Stomach (tissue), 4 donors: ENCODE measurements around the gene PANK4.
"Not testable (repeated sequence)": the region's sequence is repeated elsewhere in the genome, so short reads cannot be mapped to it uniquely, and the experiment has no call there.

Experiments used
- EP300 ChIP-seq: sonication (generic); formaldehyde crosslinking; IDR thresholded peaks from one replicate; pipeline ENCODE4 v1.6.1; 2017; ENCODE audit warnings: antibody characterized with exemption
- TF ChIP-seq, protein P1 (sequence below), 7 experiments: fragments of 450-650 bp in 4 of 7; fragments of 200-600 bp in 3 of 7; sonication (generic) in 3 of 7; IDR thresholded peaks; one replicate each; pipeline ENCODE4 v1.5.1; 2016 to 2019; ENCODE audit warnings: antibody characterized with exemption in 7 of 7, control low read depth in 2 of 7, mild to moderate bottlenecking in 1 of 7

DNA sequence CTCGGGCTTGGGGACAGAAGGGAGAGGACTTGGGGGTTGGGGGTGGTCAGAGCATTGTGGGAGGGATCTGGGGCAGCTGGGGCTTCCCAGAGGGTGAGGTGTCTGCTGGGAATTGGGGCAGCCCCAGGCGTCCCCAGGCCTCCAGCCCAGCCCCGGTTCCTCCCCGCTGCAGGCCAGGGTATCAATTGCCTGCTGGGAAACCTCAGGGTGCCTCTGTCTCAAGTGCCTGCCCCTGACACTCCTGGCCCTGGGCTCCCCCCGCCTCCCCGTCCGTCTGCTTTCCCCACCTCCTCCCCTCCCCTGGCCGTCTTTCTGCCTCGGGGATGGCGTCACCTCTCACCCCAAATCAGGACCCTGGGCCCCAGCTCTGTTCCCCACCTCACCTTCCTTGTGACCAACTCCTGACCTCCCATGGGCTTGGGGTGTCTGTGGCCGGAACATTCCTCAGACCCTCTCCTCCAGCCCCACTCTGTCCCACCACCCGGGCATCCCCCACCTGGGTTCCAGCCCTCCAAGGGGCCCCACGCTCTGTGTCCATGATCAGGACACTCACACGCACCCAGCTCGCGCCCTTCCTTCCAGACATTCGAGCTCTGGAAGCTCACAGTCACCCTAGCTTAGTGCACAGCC, 41.9 kb upstream of the PANK4 start:
- TF ChIP-seq, protein P1, sequence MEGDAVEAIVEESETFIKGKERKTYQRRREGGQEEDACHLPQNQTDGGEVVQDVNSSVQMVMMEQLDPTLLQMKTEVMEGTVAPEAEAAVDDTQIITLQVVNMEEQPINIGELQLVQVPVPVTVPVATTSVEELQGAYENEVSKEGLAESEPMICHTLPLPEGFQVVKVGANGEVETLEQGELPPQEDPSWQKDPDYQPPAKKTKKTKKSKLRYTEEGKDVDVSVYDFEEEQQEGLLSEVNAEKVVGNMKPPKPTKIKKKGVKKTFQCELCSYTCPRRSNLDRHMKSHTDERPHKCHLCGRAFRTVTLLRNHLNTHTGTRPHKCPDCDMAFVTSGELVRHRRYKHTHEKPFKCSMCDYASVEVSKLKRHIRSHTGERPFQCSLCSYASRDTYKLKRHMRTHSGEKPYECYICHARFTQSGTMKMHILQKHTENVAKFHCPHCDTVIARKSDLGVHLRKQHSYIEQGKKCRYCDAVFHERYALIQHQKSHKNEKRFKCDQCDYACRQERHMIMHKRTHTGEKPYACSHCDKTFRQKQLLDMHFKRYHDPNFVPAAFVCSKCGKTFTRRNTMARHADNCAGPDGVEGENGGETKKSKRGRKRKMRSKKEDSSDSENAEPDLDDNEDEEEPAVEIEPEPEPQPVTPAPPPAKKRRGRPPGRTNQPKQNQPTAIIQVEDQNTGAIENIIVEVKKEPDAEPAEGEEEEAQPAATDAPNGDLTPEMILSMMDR (IDR thresholded peaks at IDR 0.05), result not testable (repeated sequence)
- not testable (repeated sequence) for TF ChIP-seq EP300
